SK-N-SH (cell line): ENCODE data around the gene ZFP62. TPM values are rescaled to one million over a fixed set of nuclear protein-coding genes. Genes with fewer than 3 reads are reported as not detected.
"Not testable (repeated sequence)": the region's sequence is repeated elsewhere in the genome, so short reads cannot be mapped to it uniquely, and the experiment has no call there.

Experiments
- CTCF ChIA-PET: fragments of 300-600, 350-600 bp; formaldehyde crosslinking; extraction: SDS; loops from one replicate; lab custom pipeline; 2021; lab: Yijun Ruan, JAX
- POLR2A ChIA-PET: fragments of 350-600 bp; sonication (Branson Sonifier 250); formaldehyde crosslinking; extraction: SDS; loops from one replicate; lab custom pipeline; 2020; ENCODE audit warnings: antibody characterized with exemption, inconsistent platforms; lab: Yijun Ruan, JAX
- DNase-seq: peaks from one replicate; pipeline ENCODE4 v3.0.0; 2012
- H2AFZ ChIP-seq: fragments of 200-600 bp; sonication (generic); 2 replicates; pipeline ENCODE4 v1.8.1; 2016; ENCODE audit warnings: antibody characterized with exemption, mild to moderate bottlenecking, low read depth
- H3F3A ChIP-seq: fragments of 200-600 bp; sonication (generic); replicated peaks from 2 replicates; pipeline ENCODE3; 2016; ENCODE audit warnings: antibody characterized with exemption, mild to moderate bottlenecking; ENCODE audit not compliant: insufficient read depth
- H3K27ac ChIP-seq, 2 experiments: fragments of 200-500 bp in 1 of 2; fragments of 200-600 bp in 1 of 2; sonication (Bioruptor generic) in 1 of 2; sonication (generic), shearing (Covaris generic) in 1 of 2; 2 replicates each; pipeline versions ENCODE4 v1.5.1 to v1.6.1; 2014 to 2016; ENCODE audit warnings: low read depth in 2 of 2, inconsistent platforms in 1 of 2, low read length in 1 of 2, mild to moderate bottlenecking in 1 of 2, mixed read lengths in 1 of 2
- H3K27me3 ChIP-seq: fragments of 200-600 bp; sonication (generic), shearing (Covaris generic); 2 replicates; pipeline ENCODE4 v1.6.1; 2016; ENCODE audit warnings: mixed run types; ENCODE audit not compliant: insufficient read depth
- H3K36me3 ChIP-seq, 2 experiments: fragments of 200-500 bp in 1 of 2; fragments of 200-600 bp in 1 of 2; sonication (Bioruptor generic) in 1 of 2; sonication (generic) in 1 of 2; replicated peaks in 1 of 2; 2 replicates each; pipeline versions ENCODE3 to v1.5.1; 2014 to 2016; ENCODE audit warnings: low read length in 1 of 2, mild to moderate bottlenecking in 1 of 2; ENCODE audit not compliant: insufficient read depth in 2 of 2, control insufficient read depth in 1 of 2
- H3K4me1 ChIP-seq, 2 experiments: fragments of 200-500 bp in 1 of 2; fragments of 200-600 bp in 1 of 2; sonication (Bioruptor generic) in 1 of 2; sonication (generic), shearing (Covaris generic) in 1 of 2; 2 replicates each; pipeline versions ENCODE4 v1.5.1 to v1.6.1; 2014 to 2016; ENCODE audit warnings: low read depth in 1 of 2, low read length in 1 of 2, mixed run types in 1 of 2; ENCODE audit not compliant: insufficient read depth in 2 of 2, control insufficient read depth in 1 of 2
- H3K4me2 ChIP-seq: fragments of 200-600 bp; sonication (generic), shearing (Covaris generic); 2 replicates; pipeline ENCODE4 v1.6.1; 2017; ENCODE audit warnings: mixed run types
- H3K4me3 ChIP-seq, 2 experiments: fragments of 200-500 bp in 1 of 2; fragments of 200-600 bp in 1 of 2; sonication (Bioruptor generic) in 1 of 2; sonication (generic), shearing (Covaris generic) in 1 of 2; 2 replicates each; pipeline versions ENCODE4 v1.5.1 to v1.8.1; 2014 to 2016; ENCODE audit warnings: low read depth in 2 of 2, inconsistent platforms in 1 of 2, low read length in 1 of 2, mild to moderate bottlenecking in 1 of 2, mixed read lengths in 1 of 2, moderate library complexity in 1 of 2
- H3K79me2 ChIP-seq: fragments of 200-600 bp; sonication (generic); 2 replicates; pipeline ENCODE4 v1.8.1; 2017; ENCODE audit warnings: mild to moderate bottlenecking; ENCODE audit not compliant: insufficient read depth
- H3K9ac ChIP-seq: fragments of 200-600 bp; sonication (generic); 2 replicates; pipeline ENCODE4 v1.6.1; 2017; ENCODE audit warnings: mixed run types
- H3K9me2 ChIP-seq: fragments of 200-600 bp; sonication (generic); 2 replicates; pipeline ENCODE4 v1.6.1; 2017; ENCODE audit warnings: mixed run types
- H3K9me3 ChIP-seq: fragments of 200-600 bp; sonication (generic); 2 replicates; pipeline ENCODE4 v1.6.1; 2017; ENCODE audit warnings: mixed run types, mild to moderate bottlenecking, moderate library complexity
- H4K20me1 ChIP-seq: fragments of 200-600 bp; sonication (generic); 2 replicates; pipeline ENCODE4 v1.6.1; 2017; ENCODE audit warnings: mild to moderate bottlenecking, mixed run types; ENCODE audit not compliant: insufficient read depth
- FOXM1 ChIP-seq: IDR thresholded peaks from 2 replicates; pipeline ENCODE4 v1.4.0; 2012; ENCODE audit warnings: low read depth, mild to moderate bottlenecking
- MAX ChIP-seq: IDR thresholded peaks from 2 replicates; pipeline ENCODE4 v1.4.0; 2012; ENCODE audit warnings: low read depth
- MEF2A ChIP-seq: IDR thresholded peaks from 2 replicates; pipeline ENCODE4 v1.4.0; 2012; ENCODE audit warnings: low read depth, borderline replicate concordance
- MXI1 ChIP-seq: IDR thresholded peaks from 2 replicates; pipeline ENCODE4 v1.6.1; 2012; ENCODE audit warnings: mild to moderate bottlenecking, low read depth, low read length, improper control_type of control experiment
- NFIC ChIP-seq: IDR thresholded peaks from 2 replicates; pipeline ENCODE4 v1.4.0; 2012; ENCODE audit warnings: borderline replicate concordance
- PBX3 ChIP-seq: IDR thresholded peaks from 2 replicates; pipeline ENCODE4; 2012
- RAD21 ChIP-seq: IDR thresholded peaks from 2 replicates; pipeline ENCODE4 v1.6.1; 2012; ENCODE audit warnings: mild to moderate bottlenecking, low read length
- SMC3 ChIP-seq: IDR thresholded peaks from 2 replicates; pipeline ENCODE4 v1.6.1; 2012; ENCODE audit warnings: low read depth, low read length, improper control_type of control experiment
- TAF1 ChIP-seq: IDR thresholded peaks from 2 replicates; pipeline ENCODE4 v1.6.1; 2012; ENCODE audit warnings: low read depth, mild to moderate bottlenecking, low read length, moderate library complexity, borderline replicate concordance
- TEAD4 ChIP-seq: IDR thresholded peaks from 2 replicates; pipeline ENCODE4 v1.4.0; 2012; ENCODE audit warnings: mild to moderate bottlenecking, borderline replicate concordance; ENCODE audit not compliant: insufficient read depth
- WGBS: methylation state at CpG from one replicate; pipeline ENCODE4 v1.1.6; 2017; ENCODE audit warnings: low lambda C conversion rate; 5-methylcytosine and 5-hydroxymethylcytosine counted together
- polyA plus RNA-seq, 3 experiments: library from polyadenylated mRNA; depleted of rRNA; stranded (reverse); fragments of >200 nt; gene quantifications; 2 replicates each; pipeline ENCODE4 v1.2.3, GENCODE V29; 2012

The ZFP62 gene
- polyA plus RNA-seq, 1 of the 3 experiments (the other 2 are of a cell fraction): 6.0 TPM

GRCh38 chr5:180829726-180830125 is 31.4 kb downstream of the ZFP62 start:
- Histone ChIP-seq H3K79me2 (peaks cover 12% of the 10 kb centered on the region; the same call in 1 of the 2 replicates), H4K20me1 (no peaks in the 10 kb centered on the region)
- CTCF ChIA-PET: interaction anchor here (1.3 kb wide), 1 partner anchor 11 kb away, joined by 3 read pairs; no protein-coding TSS in a partner anchor
- TF ChIP-seq MXI1 (no peak), RAD21 (no peak), FOXM1 (no peak), TAF1 (no peak), PBX3 (no peak), MAX (no peak), SMC3 (no peak), MEF2A (no peak), NFIC (no peak), TEAD4 (no peak)
- TF ChIP-seq, all 33 proteins: peak for 0
- Histone ChIP-seq H3K36me3 (peaks cover 3 to 10% of the 10 kb centered on the region in 2 experiments), H3K27me3 (no peaks in the 10 kb centered on the region), H3K4me1 (peaks cover 5 to 18% of the 10 kb centered on the region in 2 experiments; a peak in 1 of 4 replicates), H2AFZ (no peak overlapping the region), H3K9ac (no peak overlapping the region), H3K9me2 (no peaks in the 10 kb centered on the region), H3K4me3 (peak overlapping the region in 1 of 2 experiments; percentile 87; a peak in 1 of 4 replicates), H3K4me2 (no peak overlapping the region), H3K9me3 (no peaks in the 10 kb centered on the region; the same call in 1 of the 2 replicates), H3K27ac (no peak overlapping the region), H3F3A (peaks cover 9% of the 10 kb centered on the region)
- no peak for DNase-seq
- POLR2A ChIA-PET: interaction anchor here (0.6 to 0.9 kb wide), 2 partner anchors 17 to 20 kb away, joined by 3 to 4 read pairs; no protein-coding TSS in a partner anchor
- 95% methylated on average over 5 of the region's 5 CpGs for WGBS

- H3F3A ChIP-seq, H3K9me2 ChIP-seq, H3K4me2 ChIP-seq, DNase-seq, H3K27ac ChIP-seq, H4K20me1 ChIP-seq, CTCF ChIA-PET, H3K9me3 ChIP-seq, H3K27me3 ChIP-seq, H3K4me3 ChIP-seq, H2AFZ ChIP-seq, H3K36me3 ChIP-seq, H3K9ac ChIP-seq: not testable (repeated sequence)
- 96% methylated on average over 13 of the region's 13 CpGs for WGBS
- POLR2A ChIA-PET: interaction anchor here (0.6 kb wide), 1 partner anchor 19 kb away, joined by 3 read pairs; no protein-coding TSS in a partner anchor
- Histone ChIP-seq H3K4me1 (peaks cover 5 to 18% of the 10 kb centered on the region in 2 experiments; a peak in 1 of 4 replicates), H3K79me2 (peaks cover 12% of the 10 kb centered on the region; the same call in 1 of the 2 replicates)
These were observed 32.1 kb downstream of the ZFP62 start for GRCh38 chr5:180828756-180829531.

GRCh38 chr5:180827374-180827773 is 33.7 kb downstream of the ZFP62 start:
- H3K4me3 ChIP-seq, POLR2A ChIA-PET, H4K20me1 ChIP-seq, H3K9ac ChIP-seq, DNase-seq, H2AFZ ChIP-seq, H3K9me3 ChIP-seq, H3K27me3 ChIP-seq, H3K9me2 ChIP-seq, CTCF ChIA-PET, H3K27ac ChIP-seq, H3K36me3 ChIP-seq, H3K4me2 ChIP-seq, H3F3A ChIP-seq, H3K79me2 ChIP-seq: not testable (repeated sequence)
- H3K4me1 ChIP-seq: peaks cover 5 to 13% of the 10 kb centered on the region in 2 experiments; a peak in 1 of 4 replicates
- WGBS: 80% methylated on average over 4 of the region's 7 CpGs
